ENCODE measurements around the gene DCAF11.

DCAF11 gene

DNA sequence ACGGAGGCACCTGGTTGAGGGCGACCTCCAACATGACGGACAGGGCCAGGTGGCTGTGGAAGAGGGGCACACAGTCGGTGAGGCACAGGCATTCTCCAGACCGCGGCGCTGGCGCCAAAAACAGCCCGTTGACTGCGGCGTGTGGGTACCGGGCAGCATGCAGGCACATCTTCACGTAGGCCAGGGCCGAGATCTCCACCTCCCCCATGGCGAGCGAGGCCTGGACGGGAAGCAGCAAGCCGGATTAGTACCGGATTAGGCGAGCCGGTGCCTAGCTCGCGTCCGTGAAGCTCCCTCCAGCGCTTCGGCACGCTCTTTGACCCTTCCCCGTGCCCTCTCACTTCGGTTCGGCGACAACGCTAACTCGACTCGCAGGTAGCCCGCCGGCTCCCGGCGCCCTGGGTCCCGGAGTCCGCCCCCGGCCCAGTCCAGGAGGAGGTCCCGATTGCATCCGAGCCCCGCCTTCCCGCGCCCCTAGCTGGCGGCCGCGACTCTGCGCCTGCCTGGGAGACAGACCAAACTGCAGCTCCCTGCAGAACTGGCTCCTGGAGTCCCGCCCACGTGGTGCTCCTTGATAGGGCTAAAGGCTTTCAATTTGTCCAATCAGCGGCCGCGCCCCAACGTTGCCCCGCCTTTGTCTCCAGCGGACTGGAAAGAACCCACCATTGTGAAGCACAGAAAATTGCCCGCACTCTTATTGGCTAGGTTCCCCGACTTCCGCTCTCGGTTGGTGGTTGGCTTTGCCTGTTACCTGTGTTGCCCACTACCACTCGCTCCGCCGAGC is 26.7 kb downstream of the DCAF11 start, which contains the start of gene EMC9:
Gene EMC9, minus strand, starts transcription at position 495 of the 784 bp plus-strand sequence. Its CDS starts 287 bp downstream, at position 208.
- DNase-seq, result peak; percentile 99

- DNase-seq, result no peak
Measured at GRCh38 chr14:24143511-24143910, 28.9 kb downstream of the DCAF11 start.

- DNase-seq, result no peak
Measured at GRCh38 chr14:24144451-24144850, 29.9 kb downstream of the DCAF11 start.

DNA sequence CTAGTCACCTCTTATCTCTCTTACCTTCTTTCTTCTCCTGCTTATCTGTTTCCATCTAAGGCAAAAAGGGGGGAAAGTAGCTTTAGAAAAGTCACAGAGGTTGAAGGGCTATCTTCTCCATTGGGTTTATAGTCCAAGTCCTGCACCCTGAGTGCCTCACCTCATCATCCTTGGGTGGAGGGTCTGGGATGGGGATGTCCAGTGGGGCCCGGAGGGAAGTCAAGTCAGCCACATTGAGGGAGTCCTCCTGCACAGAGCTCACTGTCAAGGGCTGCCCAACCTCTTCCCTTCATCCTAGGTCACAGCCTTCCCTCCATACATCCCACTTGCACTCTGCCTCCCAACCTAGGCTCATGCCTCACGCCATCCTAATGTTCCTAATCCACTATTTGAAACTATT is 30.6 kb downstream of the DCAF11 start:
- DNase-seq, result no peak

- DNase-seq, result no peak
Measured at GRCh38 chr14:24145690-24146452, 31.3 kb downstream of the DCAF11 start.

GRCh38 chr14:24146453-24146977 is 31.9 kb downstream of the DCAF11 start, which contains the start of gene PSME2:
Gene PSME2 (minus strand): TSS chr14:24146610. CDS start chr14:24146581, 29 bp downstream.
- DNase-seq, result peak; percentile 94

- peak; percentile 97 for DNase-seq
Measured at GRCh38 chr14:24146978-24147760, 32.6 kb downstream of the DCAF11 start, which contains the start of gene RNF31. Gene RNF31 (plus strand): TSS chr14:24147498. CDS start chr14:24147699, 201 bp downstream.

DNA sequence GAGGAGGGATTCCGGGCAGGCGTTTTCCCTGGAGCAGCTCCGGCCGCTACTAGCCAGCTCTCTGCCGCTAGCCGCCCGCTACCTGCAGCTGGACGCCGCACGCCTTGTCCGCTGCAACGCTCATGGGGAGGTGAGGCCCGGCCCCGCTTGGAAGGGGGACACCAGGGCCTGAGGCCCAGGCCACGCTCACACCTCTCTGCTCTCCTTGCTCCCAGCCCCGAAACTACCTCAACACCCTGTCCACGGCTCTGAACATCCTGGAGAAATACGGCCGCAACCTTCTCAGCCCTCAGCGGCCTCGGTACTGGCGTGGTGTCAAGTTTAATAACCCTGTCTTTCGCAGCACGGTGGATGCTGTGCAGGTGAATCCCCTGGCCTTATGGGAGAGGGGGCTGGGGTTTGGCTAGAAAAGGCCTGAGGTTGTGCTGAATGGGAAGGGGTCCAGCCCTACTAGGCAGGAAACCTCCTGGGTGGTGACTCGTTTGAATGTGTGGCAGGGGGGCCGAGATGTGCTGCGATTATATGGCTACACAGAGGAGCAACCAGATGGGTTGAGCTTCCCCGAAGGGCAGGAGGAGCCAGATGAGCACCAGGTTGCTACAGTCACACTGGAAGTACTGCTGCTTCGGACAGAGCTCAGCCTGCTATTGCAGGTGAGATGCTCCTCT is 33.3 kb downstream of the DCAF11 start:
- no peak for DNase-seq

DNA sequence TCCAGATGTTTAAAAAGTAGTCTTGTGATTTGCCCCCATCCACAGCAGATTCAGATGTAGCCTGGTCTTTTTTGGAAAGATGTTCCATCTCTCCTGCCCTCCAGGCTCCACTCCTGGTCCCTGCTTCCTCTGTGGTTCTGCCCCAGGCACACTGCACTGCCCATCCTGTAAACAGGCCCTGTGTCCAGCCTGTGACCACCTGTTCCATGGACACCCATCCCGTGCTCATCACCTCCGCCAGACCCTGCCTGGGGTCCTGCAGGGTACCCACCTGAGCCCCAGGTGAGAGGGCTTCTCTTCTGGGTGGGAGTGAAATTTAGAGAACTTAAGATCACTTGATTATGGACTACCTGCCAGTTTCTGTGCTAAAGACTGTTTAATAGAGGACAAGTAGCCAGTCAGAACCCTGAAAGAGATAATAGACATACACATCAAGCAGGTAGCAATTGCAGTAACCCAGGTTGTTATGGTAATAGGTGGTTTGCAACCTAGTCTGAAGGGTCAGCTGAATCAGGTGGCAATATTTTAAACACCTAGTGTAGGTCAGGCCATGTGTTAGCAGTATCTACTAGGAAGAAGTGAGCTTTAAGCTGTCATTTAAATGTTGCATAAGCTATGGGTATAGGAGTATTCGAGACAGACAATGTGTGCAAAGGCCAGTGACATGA is 34.9 kb downstream of the DCAF11 start:
- DNase-seq, result no peak

- DNase-seq, result no peak
Measured at GRCh38 chr14:24150061-24150460, 35.5 kb downstream of the DCAF11 start.

DNA sequence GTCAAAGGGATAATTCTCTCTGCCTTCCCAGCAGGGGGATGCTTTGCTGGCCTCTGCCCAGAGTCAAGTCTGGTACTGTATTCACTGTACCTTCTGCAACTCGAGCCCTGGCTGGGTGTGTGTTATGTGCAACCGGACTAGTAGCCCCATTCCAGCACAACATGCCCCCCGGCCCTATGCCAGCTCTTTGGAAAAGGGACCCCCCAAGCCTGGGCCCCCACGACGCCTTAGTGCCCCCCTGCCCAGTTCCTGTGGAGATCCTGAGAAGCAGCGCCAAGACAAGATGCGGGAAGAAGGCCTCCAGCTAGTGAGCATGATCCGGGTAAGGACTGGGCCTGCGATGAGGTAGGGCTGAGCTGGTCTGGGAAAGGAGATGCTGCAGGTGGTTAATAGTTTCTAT is 36.0 kb downstream of the DCAF11 start:
- no peak for DNase-seq

- no peak for DNase-seq
Measured at GRCh38 chr14:24150993-24151392, 36.4 kb downstream of the DCAF11 start.

GRCh38 chr14:24151404-24152080 is 37.0 kb downstream of the DCAF11 start:
- DNase-seq, result no peak

DNA sequence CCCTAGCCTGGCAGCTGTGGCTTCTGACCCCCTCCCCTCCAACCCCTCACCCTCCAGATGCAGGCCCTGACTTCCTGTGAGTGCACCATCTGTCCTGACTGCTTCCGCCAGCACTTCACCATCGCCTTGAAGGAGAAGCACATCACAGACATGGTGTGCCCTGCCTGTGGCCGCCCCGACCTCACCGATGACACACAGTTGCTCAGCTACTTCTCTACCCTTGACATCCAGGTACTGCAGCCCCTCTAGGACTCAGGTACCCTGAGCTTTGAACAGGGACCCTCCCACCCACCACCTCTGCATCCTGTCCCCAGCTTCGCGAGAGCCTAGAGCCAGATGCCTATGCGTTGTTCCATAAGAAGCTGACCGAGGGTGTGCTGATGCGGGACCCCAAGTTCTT is 40.5 kb downstream of the DCAF11 start:
- DNase-seq, result no peak

DNA sequence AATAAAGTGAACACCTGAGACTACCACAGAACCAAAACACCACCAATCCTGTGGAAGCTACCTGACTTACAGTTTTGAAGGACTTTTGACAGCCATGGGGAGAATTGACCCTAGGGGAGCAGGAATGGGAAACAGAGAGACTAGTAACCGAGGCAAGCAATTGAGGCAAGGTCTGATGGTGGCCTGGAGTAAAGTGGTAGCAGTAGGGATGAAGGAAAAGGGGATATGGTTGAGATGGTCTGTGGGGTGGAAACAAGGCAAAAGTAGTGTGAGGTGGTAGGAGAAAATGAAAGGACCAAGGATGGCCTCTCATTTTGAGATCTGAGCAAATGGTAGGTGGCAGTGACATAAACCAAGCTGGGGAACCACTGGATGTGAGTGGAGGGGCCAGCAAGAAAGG is 42.3 kb downstream of the DCAF11 start:
- DNase-seq, result no peak

DNA sequence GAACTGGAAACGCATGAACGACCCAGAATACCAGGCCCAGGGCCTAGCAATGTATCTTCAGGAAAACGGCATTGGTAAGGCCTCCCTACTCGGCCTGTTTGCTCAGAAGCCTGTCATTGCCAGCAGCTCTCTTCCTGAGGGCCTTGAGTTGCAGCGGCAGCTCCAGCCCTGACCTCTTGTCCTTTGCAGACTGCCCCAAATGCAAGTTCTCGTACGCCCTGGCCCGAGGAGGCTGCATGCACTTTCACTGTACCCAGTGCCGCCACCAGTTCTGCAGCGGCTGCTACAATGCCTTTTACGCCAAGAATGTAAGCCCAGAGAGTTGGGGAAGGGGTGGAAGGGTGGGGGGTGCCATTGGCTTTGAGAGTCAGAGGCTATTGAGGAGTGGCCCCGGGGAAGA is 42.8 kb downstream of the DCAF11 start:
- no peak for DNase-seq

- no peak for DNase-seq
Measured at GRCh38 chr14:24159777-24160498, 45.4 kb downstream of the DCAF11 start.

DNA sequence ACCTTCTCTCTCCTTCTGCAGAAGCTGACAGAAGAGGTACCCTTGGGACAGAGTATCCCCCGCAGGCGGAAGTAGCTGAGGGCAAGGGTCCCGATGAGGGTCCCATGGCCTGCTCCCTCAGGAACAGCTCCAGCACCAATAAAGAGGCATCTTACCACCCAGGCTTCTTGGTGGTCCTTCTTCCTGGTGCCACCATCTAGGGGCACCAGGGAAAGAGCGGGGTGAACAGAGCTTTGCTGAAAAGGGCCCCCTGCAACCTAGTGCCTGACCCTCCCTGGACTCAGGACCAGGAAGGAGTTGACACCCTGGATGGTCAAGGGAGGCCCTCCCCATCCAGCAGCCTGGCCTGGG is 45.9 kb downstream of the DCAF11 start:
- DNase-seq, result no peak

- DNase-seq, result peak; percentile 85
Measured at GRCh38 chr14:24160850-24161804, 46.5 kb downstream of the DCAF11 start, which contains the start of gene IRF9. Gene IRF9 (plus strand): TSS chr14:24161265. CDS start chr14:24162145, 880 bp downstream.
